ENCODE measurements around the gene TANGO2. TPM values are rescaled to one million over a fixed set of nuclear protein-coding genes. Genes with fewer than 3 reads are reported as not detected.

Gene TANGO2
- total RNA-seq, 2 donors from 2014 or later = 34.3 to 40.1 TPM

GRCh38 chr22:19983741-19984140 lies 37.2 kb upstream of the TANGO2 start:
- H3K27ac ChIP-seq = no peak overlapping the region
- peaks cover 5 to 7% of the 10 kb centered on the region in 2 donors for H3K36me3 ChIP-seq
- no peaks in the 10 kb centered on the region for H3K27me3 ChIP-seq (replicated peaks; ENCODE audit: insufficient read depth)
- H3K9me3 ChIP-seq = no peaks in the 10 kb centered on the region
- no peak overlapping the region for H3K4me3 ChIP-seq
- no peak for DNase-seq (ENCODE audit: low spot score)
- WGBS = 79% methylated on average over 5 of the region's 5 CpGs
- H3K4me1 ChIP-seq (replicated peaks) = peaks cover 4% of the 10 kb centered on the region
- TF ChIP-seq CTCF (IDR thresholded peaks at IDR 0.05) = no peak
- no peak for TF ChIP-seq POLR2AphosphoS5 (IDR thresholded peaks at IDR 0.05)
- no peak for TF ChIP-seq POLR2A (IDR thresholded peaks at IDR 0.05)
- intact Hi-C loops (cut with DNase I) = no loop called here

- H3K36me3 ChIP-seq = peaks cover 5 to 7% of the 10 kb centered on the region in 2 donors
- DNase-seq (ENCODE audit: low spot score) = no peak
- no peaks in the 10 kb centered on the region for H3K9me3 ChIP-seq
- H3K27me3 ChIP-seq (replicated peaks; ENCODE audit: insufficient read depth) = no peaks in the 10 kb centered on the region
- no peak overlapping the region for H3K4me3 ChIP-seq
- no peak overlapping the region for H3K27ac ChIP-seq
- H3K4me1 ChIP-seq (replicated peaks) = peaks cover 4% of the 10 kb centered on the region
- 64% methylated on average over 19 of the region's 19 CpGs for WGBS
- TF ChIP-seq CTCF (IDR thresholded peaks at IDR 0.05) = no peak
- TF ChIP-seq POLR2A (IDR thresholded peaks at IDR 0.05) = no peak
- TF ChIP-seq POLR2AphosphoS5 (IDR thresholded peaks at IDR 0.05) = no peak
- intact Hi-C loops (cut with DNase I) = no loop called here
Measured at GRCh38 chr22:19984201-19984753, 36.6 kb upstream of the TANGO2 start.

DNA sequence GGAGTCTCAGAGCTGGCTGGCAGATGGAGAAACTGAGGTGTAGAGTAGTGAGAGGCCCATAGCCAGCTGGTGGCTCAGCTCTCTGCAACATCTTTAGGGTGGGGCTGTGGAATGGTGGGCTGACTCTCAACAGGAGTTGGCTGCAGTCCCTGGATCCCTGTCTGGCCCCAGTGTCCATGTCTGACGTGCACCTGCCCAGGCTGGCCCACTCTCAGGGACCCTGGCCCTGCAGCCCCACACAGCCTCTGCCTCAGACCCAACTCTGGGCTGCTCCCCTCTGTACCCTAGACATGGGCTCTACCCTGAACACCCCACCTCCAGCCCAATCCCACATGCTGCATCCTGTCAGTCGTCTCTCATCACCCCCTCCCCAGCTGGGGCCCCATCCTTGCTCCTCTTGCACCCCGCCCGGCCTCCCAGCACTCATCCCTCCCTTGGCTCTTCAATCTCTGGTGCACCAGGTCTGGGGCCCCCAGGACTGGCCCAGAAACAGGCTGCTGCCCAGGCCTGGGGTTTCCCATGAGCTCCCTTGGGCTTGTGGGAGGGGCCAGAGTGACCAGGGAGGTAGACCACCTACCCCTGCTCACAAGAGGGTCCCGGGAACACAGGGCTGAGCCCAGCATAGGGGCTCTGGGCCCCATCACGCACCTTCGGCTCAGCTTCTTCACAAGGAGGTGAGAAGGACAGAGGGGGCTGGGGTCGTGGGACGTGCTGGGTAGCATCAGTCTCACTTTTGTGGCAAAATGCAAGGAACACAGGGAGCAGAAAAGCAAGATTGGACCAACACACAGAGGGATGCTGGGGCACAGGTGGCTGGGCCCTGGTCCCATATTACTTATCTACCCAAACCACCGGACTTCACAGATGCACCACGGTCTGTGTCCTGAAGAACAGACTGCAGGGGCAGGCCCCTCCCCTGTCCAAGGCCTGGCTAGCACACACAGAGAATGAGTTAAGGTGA lies 35.8 kb upstream of the TANGO2 start:
- Histone ChIP-seq H3K4me3 (no peak overlapping the region), H3K4me1 (replicated peaks) (peaks cover 4% of the 10 kb centered on the region), H3K27me3 (replicated peaks; ENCODE audit: insufficient read depth) (no peaks in the 10 kb centered on the region), H3K36me3 (peaks cover 3 to 5% of the 10 kb centered on the region in 2 donors), H3K27ac (no peak overlapping the region), H3K9me3 (no peaks in the 10 kb centered on the region)
- no peak for DNase-seq (ENCODE audit: low spot score)
- intact Hi-C loops (cut with DNase I) = no loop called here
- WGBS = 79% methylated on average over 11 of the region's 11 CpGs
- TF ChIP-seq POLR2A (IDR thresholded peaks at IDR 0.05) (no peak), CTCF (IDR thresholded peaks at IDR 0.05) (no peak), POLR2AphosphoS5 (IDR thresholded peaks at IDR 0.05) (no peak)

DNA sequence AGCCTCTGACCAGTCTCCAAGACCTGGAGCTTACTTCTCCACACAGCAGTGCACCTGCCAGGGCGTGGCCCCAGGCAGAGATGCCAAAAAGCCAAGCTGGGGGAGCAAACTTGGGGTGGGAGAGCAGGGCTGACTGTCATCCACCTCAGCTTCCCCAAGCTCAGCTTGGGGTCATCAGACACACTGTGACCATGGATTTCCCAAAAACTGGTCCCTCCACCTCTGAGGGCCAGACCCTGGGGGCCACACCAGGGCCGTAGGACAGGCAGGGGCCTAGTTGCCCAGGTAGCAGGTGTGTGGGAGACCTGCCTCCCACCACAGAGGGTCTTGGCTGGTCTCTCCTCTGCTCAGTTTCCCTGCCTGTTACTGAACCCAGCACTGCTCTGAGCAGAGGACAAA lies 34.9 kb upstream of the TANGO2 start:
- TF ChIP-seq POLR2A (IDR thresholded peaks at IDR 0.05) = no peak
- no peak for TF ChIP-seq POLR2AphosphoS5 (IDR thresholded peaks at IDR 0.05)
- no peak for TF ChIP-seq CTCF (IDR thresholded peaks at IDR 0.05)
- peak overlapping the region; percentile 53 to 72 for H3K4me3 ChIP-seq
- H3K27me3 ChIP-seq (replicated peaks; ENCODE audit: insufficient read depth) = no peaks in the 10 kb centered on the region
- H3K9me3 ChIP-seq = no peaks in the 10 kb centered on the region
- H3K36me3 ChIP-seq = peaks cover 2 to 5% of the 10 kb centered on the region in 2 donors
- H3K27ac ChIP-seq = peak overlapping the region in 1 of 2 donors; percentile 79
- WGBS = 44% methylated on average over 2 of the region's 2 CpGs
- H3K4me1 ChIP-seq (replicated peaks) = peaks cover 4% of the 10 kb centered on the region
- intact Hi-C loops (cut with DNase I) = no loop called here
- no peak for DNase-seq (ENCODE audit: low spot score)
